A549 (cell line): ENCODE measurements around the gene IL17RE.
A peak's percentile ranks its signal among the peaks of the same experiment; 100 is the strongest.

Experiments used
- CHD2 ChIP-seq: fragments of 150-350 bp; IDR thresholded peaks from 2 replicates; pipeline ENCODE4 v1.6.1; 2014; ENCODE audit warnings: low read length; ENCODE audit not compliant: partially characterized antibody
- CTCF ChIP-seq: fragments of >200 bp; sonication (Bioruptor Twin); formaldehyde crosslinking; IDR thresholded peaks from 3 replicates; pipeline ENCODE4 v1.5.1; 2016
- ESRRA ChIP-seq: fragments of 150-350 bp; IDR thresholded peaks from 2 replicates; pipeline ENCODE4 v1.6.1; 2014; ENCODE audit warnings: mild to moderate bottlenecking, low read length, borderline replicate concordance
- FOSL2 ChIP-seq, 2 experiments: fragments of 450-650 bp in 1 of 2; fragments of >200 bp in 1 of 2; sonication (Bioruptor Twin) in 1 of 2; formaldehyde crosslinking; IDR thresholded peaks; 2 replicates each; pipeline versions ENCODE4 v1.5.0 to v1.6.1; 2016 to 2020; ENCODE audit warnings: mild to moderate bottlenecking in 1 of 2, moderate library complexity in 1 of 2
- HOXA7 ChIP-seq: fragments of 250-450 bp; sonication (Bioruptor Pico); IDR thresholded peaks from 2 replicates; pipeline ENCODE4 v1.5.0; 2020; ENCODE audit warnings: mild to moderate bottlenecking, moderate library complexity
- JUN ChIP-seq, 2 experiments: fragments of >200 bp; sonication (Bioruptor Twin); formaldehyde crosslinking; IDR thresholded peaks; 2 replicates in 1 of 2; 3 replicates in 1 of 2; pipeline ENCODE4 v1.6.1; 2016 to 2017
- JUNB ChIP-seq: fragments of >200 bp; sonication (Bioruptor Twin); formaldehyde crosslinking; IDR thresholded peaks from 2 replicates; pipeline ENCODE4 v1.6.1; 2016
- MYC ChIP-seq: IDR thresholded peaks from 2 replicates; pipeline ENCODE4 v1.6.1; 2012; ENCODE audit warnings: mild to moderate bottlenecking, inconsistent platforms, low read length, improper control_type of control experiment, borderline replicate concordance
- PHF8 ChIP-seq: fragments of 200-600 bp; sonication (generic); IDR thresholded peaks from 2 replicates; pipeline ENCODE4 v1.6.1; 2016; ENCODE audit warnings: low read depth, mild to moderate bottlenecking, antibody characterized with exemption, moderate library complexity, borderline replicate concordance
- RARB ChIP-seq: fragments of 250-450 bp; sonication (Bioruptor Pico); IDR thresholded peaks from 2 replicates; pipeline ENCODE4 v1.8.0; 2021; ENCODE audit warnings: mild to moderate bottlenecking, moderate library complexity
- REST ChIP-seq: fragments of 200-600 bp; sonication (generic); IDR thresholded peaks from 2 replicates; pipeline ENCODE4 v1.6.1; 2016; ENCODE audit warnings: antibody characterized with exemption, mild to moderate bottlenecking, moderate library complexity
- SREBF2 ChIP-seq: fragments of 450-650 bp; IDR thresholded peaks from 2 replicates; pipeline ENCODE4 v1.6.1; 2014; ENCODE audit warnings: mild to moderate bottlenecking, moderate library complexity
- ZC3H11A ChIP-seq: fragments of 450-650 bp; IDR thresholded peaks from 2 replicates; pipeline ENCODE4 v1.6.1; 2014; ENCODE audit warnings: antibody characterized with exemption, mild to moderate bottlenecking

- TF ChIP-seq ESRRA (no peak), CTCF (no peak), PHF8 (no peak), CHD2 (no peak), JUNB (0 out of 2 replicates have a peak, but pooled peaks have one; percentile 12), FOSL2 (IDR thresholded peaks at IDR 0.05) (no peak), FOSL2 (CRISPR knock-in tag; IDR thresholded peaks at IDR 0.05) (no peak), SREBF2 (no peak), ZC3H11A (no peak), JUN (IDR thresholded peaks at IDR 0.05) (no peak), MYC (no peak), RARB (CRISPR knock-in tag) (no peak), HOXA7 (CRISPR knock-in tag) (no peak), REST (no peak)
Measured at GRCh38 chr3:9912294-9912935, 9.8 kb downstream of the IL17RE start.
